GM21390 (cell line): ENCODE data around the gene TMEM163.

Experiments used
- ATAC-seq: cut with Tn5 transposase; IDR thresholded peaks from one replicate; pipeline ENCODE4 v1.9.1; 2021; ENCODE audit not compliant: unreplicated experiment

Gene TMEM163

GRCh38 chr2:134694411-134694810 lies 24.4 kb downstream of the TMEM163 start:
- no peak for ATAC-seq

- no peak for ATAC-seq
Observed at GRCh38 chr2:134693359-134694330, 25.2 kb downstream of the TMEM163 start.

GRCh38 chr2:134692499-134692898 lies 26.3 kb downstream of the TMEM163 start:
- peak; percentile 81 for ATAC-seq

GRCh38 chr2:134690629-134691215 lies 28.1 kb downstream of the TMEM163 start:
- peak; percentile 53 for ATAC-seq

- no peak for ATAC-seq
Observed at GRCh38 chr2:134689315-134689714, 29.5 kb downstream of the TMEM163 start.

GRCh38 chr2:134685967-134686366 lies 32.8 kb downstream of the TMEM163 start:
- ATAC-seq: no peak

- ATAC-seq: peak; percentile 77
Observed at GRCh38 chr2:134683561-134684112, 35.2 kb downstream of the TMEM163 start.

GRCh38 chr2:134682726-134683125 lies 36.1 kb downstream of the TMEM163 start:
- no peak for ATAC-seq

- ATAC-seq: no peak
Observed at GRCh38 chr2:134681201-134681600, 37.6 kb downstream of the TMEM163 start.

- ATAC-seq: no peak
Observed at GRCh38 chr2:134679745-134680144, 39.1 kb downstream of the TMEM163 start.

- no peak for ATAC-seq
Observed at GRCh38 chr2:134679294-134679693, 39.5 kb downstream of the TMEM163 start.

GRCh38 chr2:134677856-134678756 lies 40.7 kb downstream of the TMEM163 start:
- ATAC-seq: no peak

- no peak for ATAC-seq
Observed at GRCh38 chr2:134676960-134677359, 41.8 kb downstream of the TMEM163 start.

GRCh38 chr2:134675314-134675713 lies 43.5 kb downstream of the TMEM163 start:
- no peak for ATAC-seq

GRCh38 chr2:134674687-134675086 lies 44.1 kb downstream of the TMEM163 start:
- no peak for ATAC-seq

- no peak for ATAC-seq
Observed at GRCh38 chr2:134671513-134671912, 47.3 kb downstream of the TMEM163 start.

GRCh38 chr2:134670955-134671354 lies 47.8 kb downstream of the TMEM163 start:
- ATAC-seq: no peak

GRCh38 chr2:134669731-134670669 lies 48.8 kb downstream of the TMEM163 start:
- ATAC-seq: no peak

GRCh38 chr2:134668821-134669220 lies 50.0 kb downstream of the TMEM163 start:
- ATAC-seq: no peak

- no peak for ATAC-seq
Observed at GRCh38 chr2:134667541-134667940, 51.3 kb downstream of the TMEM163 start.
